K562 (cell line): ENCODE data around the gene PRSS8. TPM values are rescaled to one million over a fixed set of nuclear protein-coding genes. Genes with fewer than 3 reads are reported as not detected.
A peak's percentile ranks its signal among the peaks of the same experiment; 100 is the strongest.

Source experiments
- AFF4 ChIP-seq: sonication (generic); formaldehyde crosslinking; IDR thresholded peaks from 2 replicates; pipeline ENCODE4 v1.8.0; 2023; ENCODE audit warnings: mild to moderate bottlenecking, missing genetic modification reagents
- BCOR ChIP-seq: fragments of 450-650 bp; IDR thresholded peaks from 2 replicates; pipeline ENCODE4 v1.6.1; 2016
- CBFB ChIP-seq: sonication (generic); formaldehyde crosslinking; IDR thresholded peaks from 2 replicates; pipeline ENCODE4 v1.4.0; 2020; ENCODE audit warnings: mild to moderate bottlenecking, missing genetic modification reagents
- CBX1 ChIP-seq: sonication (generic); IDR thresholded peaks from 2 replicates; pipeline ENCODE4 v1.6.1; 2016; ENCODE audit warnings: antibody characterized with exemption, low read depth, mild to moderate bottlenecking
- CHD2 ChIP-seq: IDR thresholded peaks from 2 replicates; pipeline ENCODE4 v1.6.1; 2011; ENCODE audit warnings: low read depth, low read length
- COPS2 ChIP-seq: fragments of 450-650 bp; conservative IDR thresholded peaks from 2 replicates; pipeline ENCODE4 v1.6.1; 2016; ENCODE audit warnings: mild to moderate bottlenecking, moderate library complexity
- E2F3 ChIP-seq: fragments of 250-450 bp; sonication (Bioruptor Pico); IDR thresholded peaks from 2 replicates; pipeline ENCODE4 v1.4.0; 2020; ENCODE audit warnings: mild to moderate bottlenecking
- ELF2 ChIP-seq: fragments of 250-450 bp; sonication (Bioruptor Pico); IDR thresholded peaks from 2 replicates; pipeline ENCODE4 v1.5.0; 2021; ENCODE audit warnings: mild to moderate bottlenecking
- EP400 ChIP-seq: fragments of 450-650 bp; IDR thresholded peaks from 2 replicates; pipeline ENCODE4 v1.6.1; 2017; ENCODE audit warnings: antibody characterized with exemption, mild to moderate bottlenecking, moderate library complexity
- JUNB ChIP-seq: fragments of 450-650 bp; formaldehyde crosslinking; conservative IDR thresholded peaks from 2 replicates; pipeline ENCODE4 v1.4.0; 2020; ENCODE audit warnings: mild to moderate bottlenecking
- KDM5B ChIP-seq: fragments of 200-600 bp; sonication (generic); IDR thresholded peaks from 2 replicates; pipeline ENCODE4 v1.6.1; 2012; ENCODE audit warnings: low read depth, mild to moderate bottlenecking, moderate library complexity, low read length, control low read depth, inconsistent platforms; ENCODE audit not compliant: insufficient replicate concordance
- KLF1 ChIP-seq: fragments of 450-650 bp; IDR thresholded peaks from 2 replicates; pipeline ENCODE4 v1.6.1; 2016; ENCODE audit warnings: missing genetic modification characterization, missing compliant biosample characterization
- NCOA6 ChIP-seq: fragments of 450-650 bp; IDR thresholded peaks from 2 replicates; pipeline ENCODE4 v1.6.1; 2017; ENCODE audit warnings: mild to moderate bottlenecking
- NR3C1 ChIP-seq: sonication (generic); formaldehyde crosslinking; IDR thresholded peaks from 2 replicates; pipeline ENCODE4 v1.8.1; 2022; ENCODE audit warnings: missing genetic modification reagents
- PML ChIP-seq: IDR thresholded peaks from 2 replicates; pipeline ENCODE4 v1.6.1; 2012; ENCODE audit warnings: low read length, inconsistent platforms
- TAF7 ChIP-seq: fragments of 450-650 bp; IDR thresholded peaks from 2 replicates; pipeline ENCODE4 v1.6.1; 2016; ENCODE audit warnings: missing genetic modification characterization, missing compliant biosample characterization
- YBX1 ChIP-seq: fragments of 450-650 bp; IDR thresholded peaks from 2 replicates; pipeline ENCODE4 v1.7.1; 2016; ENCODE audit warnings: mild to moderate bottlenecking
- ZNF124 ChIP-seq: sonication (generic); formaldehyde crosslinking; IDR thresholded peaks from 2 replicates; pipeline ENCODE4 v1.8.1; 2022; ENCODE audit warnings: missing genetic modification reagents
- ZNF217 ChIP-seq: sonication (generic); formaldehyde crosslinking; IDR thresholded peaks from 2 replicates; pipeline ENCODE4 v1.8.0; 2022; ENCODE audit warnings: mild to moderate bottlenecking, missing genetic modification reagents
- ZNF274 ChIP-seq: IDR thresholded peaks from 2 replicates; pipeline ENCODE4 v1.6.1; 2011; ENCODE audit warnings: low read depth, mild to moderate bottlenecking, low read length, moderate library complexity, borderline replicate concordance
- polyA plus RNA-seq, 8 experiments: library from polyadenylated mRNA; depleted of rRNA in 4 of 8; stranded (reverse) in 5 of 8; unstranded in 3 of 8; fragments of >200 nt; fragmentation: Nextera tagmentation in 2 of 8; fragmentation: Illumina TruSeq in 1 of 8; extraction: Ambion mirVana in 2 of 8; extraction: Trizol in 1 of 8; gene quantifications; 2 replicates each; pipeline versions ENCODE4 v1.2.1 to v1.2.3, GENCODE V29; 2011 to 2014; ENCODE audit warnings: inconsistent platforms in 1 of 8, missing spikeins in 1 of 8
- total RNA-seq, 7 experiments: library from RNA; depleted of rRNA in 6 of 7; stranded (reverse); fragments of >200 nt in 6 of 7; fragmentation: Illumina TruSeq in 2 of 7; extraction: Trizol in 2 of 7; gene quantifications; 2 replicates each; pipeline versions ENCODE4 v1.2.1 to v1.2.3, GENCODE V29; 2011 to 2021; ENCODE audit warnings: low replicate concordance in 1 of 7
- TF ChIP-seq, protein P1 (sequence below): fragments of 450-650 bp; IDR thresholded peaks from 2 replicates; pipeline ENCODE4 v1.6.1; 2018; ENCODE audit warnings: mild to moderate bottlenecking, low read depth; ENCODE audit not compliant: partially characterized antibody
- TF ChIP-seq, protein P2 (sequence below): sonication (generic); formaldehyde crosslinking; IDR thresholded peaks from 2 replicates; pipeline ENCODE4 v1.8.1; 2023; ENCODE audit warnings: mild to moderate bottlenecking, missing genetic modification reagents

PRSS8 gene
- total and polyA plus RNA-seq, 9 of the 15 experiments (the other 6 are each of a cell fraction or from before 2014, with no cell fraction given), result 0.25 to 3.9 (median 1.3) TPM; not detected in 1

DNA sequence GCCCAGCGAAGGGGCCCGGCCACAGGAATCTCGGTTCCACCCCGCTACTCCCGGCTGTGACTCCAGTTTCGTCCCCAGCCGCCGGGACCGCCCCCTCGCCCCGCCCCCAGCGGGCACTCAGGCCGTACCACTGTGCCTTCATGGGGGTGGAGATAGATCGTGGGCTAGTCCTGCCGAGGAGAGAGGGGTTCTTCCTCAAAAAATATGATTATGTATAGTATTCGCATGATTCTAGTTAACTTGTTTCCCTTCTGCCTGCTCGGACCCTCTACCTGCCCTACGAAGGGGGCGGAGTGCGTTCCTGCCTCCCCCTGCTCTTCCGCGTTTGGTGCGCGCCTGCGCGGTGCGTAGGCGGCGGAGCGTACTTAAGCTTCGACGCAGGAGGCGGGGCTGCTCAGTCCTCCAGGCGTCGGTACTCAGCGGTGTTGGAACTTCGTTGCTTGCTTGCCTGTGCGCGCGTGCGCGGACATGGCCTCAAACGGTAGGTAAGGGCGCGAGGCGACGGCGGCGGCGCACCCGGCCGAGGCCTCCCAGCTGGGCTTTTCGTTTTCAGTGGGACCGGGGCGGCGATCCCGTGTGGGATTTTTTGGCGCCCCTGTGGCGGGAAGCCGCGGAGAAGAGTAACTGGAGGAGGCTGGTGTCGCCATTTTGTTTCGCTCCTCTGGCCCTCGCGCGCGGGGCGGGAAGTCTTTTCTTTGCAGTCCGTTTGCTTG, 44.4 kb upstream of the PRSS8 start, which contains the start of gene FUS (continued):
- TF ChIP-seq, protein P1, sequence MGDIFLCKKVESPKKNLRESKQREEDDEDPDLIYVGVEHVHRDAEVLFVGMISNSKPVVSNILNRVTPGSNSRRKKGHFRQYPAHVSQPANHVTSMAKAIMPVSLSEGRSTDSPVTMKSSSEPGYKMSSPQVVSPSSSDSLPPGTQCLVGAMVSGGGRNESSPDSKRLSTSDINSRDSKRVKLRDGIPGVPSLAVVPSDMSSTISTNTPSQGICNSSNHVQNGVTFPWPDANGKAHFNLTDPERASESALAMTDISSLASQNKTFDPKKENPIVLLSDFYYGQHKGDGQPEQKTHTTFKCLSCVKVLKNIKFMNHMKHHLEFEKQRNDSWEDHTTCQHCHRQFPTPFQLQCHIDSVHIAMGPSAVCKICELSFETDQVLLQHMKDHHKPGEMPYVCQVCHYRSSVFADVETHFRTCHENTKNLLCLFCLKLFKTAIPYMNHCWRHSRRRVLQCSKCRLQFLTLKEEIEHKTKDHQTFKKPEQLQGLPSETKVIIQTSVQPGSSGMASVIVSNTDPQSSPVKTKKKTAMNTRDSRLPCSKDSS, result no peak
- TF ChIP-seq CBFB (CRISPR knock-in tag) (peak; percentile 71; the same call in 1 of the 2 replicates), CHD2 (peak; percentile 49; the same call in 1 of the 2 replicates), COPS2 (no peak), YBX1 (no peak), E2F3 (CRISPR knock-in tag) (peak; percentile 72; the same call in 1 of the 2 replicates), ELF2 (peak; percentile 50; the same call in 1 of the 2 replicates), NR3C1 (CRISPR knock-in tag) (peak; percentile 93), TAF7 (tag) (peak; percentile 99), ZNF124 (CRISPR knock-in tag) (0 out of 2 replicates have a peak, but pooled peaks have one; percentile 16), CBX1 (peak; percentile 97), ZNF274 (no peak), AFF4 (CRISPR knock-in tag) (peak; percentile 99), KDM5B (peak; percentile 100), ZNF217 (no peak), EP400 (peak; percentile 96), JUNB (CRISPR knock-in tag) (no peak), PML (peak; percentile 99), BCOR (no peak; the same call in 1 of the 2 replicates), NCOA6 (no peak), KLF1 (tag) (peak; percentile 66)
- TF ChIP-seq, protein P2, sequence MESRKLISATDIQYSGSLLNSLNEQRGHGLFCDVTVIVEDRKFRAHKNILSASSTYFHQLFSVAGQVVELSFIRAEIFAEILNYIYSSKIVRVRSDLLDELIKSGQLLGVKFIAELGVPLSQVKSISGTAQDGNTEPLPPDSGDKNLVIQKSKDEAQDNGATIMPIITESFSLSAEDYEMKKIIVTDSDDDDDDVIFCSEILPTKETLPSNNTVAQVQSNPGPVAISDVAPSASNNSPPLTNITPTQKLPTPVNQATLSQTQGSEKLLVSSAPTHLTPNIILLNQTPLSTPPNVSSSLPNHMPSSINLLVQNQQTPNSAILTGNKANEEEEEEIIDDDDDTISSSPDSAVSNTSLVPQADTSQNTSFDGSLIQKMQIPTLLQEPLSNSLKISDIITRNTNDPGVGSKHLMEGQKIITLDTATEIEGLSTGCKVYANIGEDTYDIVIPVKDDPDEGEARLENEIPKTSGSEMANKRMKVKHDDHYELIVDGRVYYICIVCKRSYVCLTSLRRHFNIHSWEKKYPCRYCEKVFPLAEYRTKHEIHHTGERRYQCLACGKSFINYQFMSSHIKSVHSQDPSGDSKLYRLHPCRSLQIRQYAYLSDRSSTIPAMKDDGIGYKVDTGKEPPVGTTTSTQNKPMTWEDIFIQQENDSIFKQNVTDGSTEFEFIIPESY (CRISPR knock-in tag), result peak; percentile 56; the same call in 1 of the 2 replicates
